GM21447 (cell line): ENCODE measurements around the gene HPS6.
A peak's percentile ranks its signal among the peaks of the same experiment; 100 is the strongest.

ENCODE experiments used
- ATAC-seq: cut with Tn5 transposase; IDR thresholded peaks from one replicate; pipeline ENCODE4 v1.9.1; 2021; ENCODE audit not compliant: unreplicated experiment

Gene HPS6

GRCh38 chr10:102067091-102067916 is 2.2 kb downstream of the HPS6 start:
- ATAC-seq = no peak

DNA sequence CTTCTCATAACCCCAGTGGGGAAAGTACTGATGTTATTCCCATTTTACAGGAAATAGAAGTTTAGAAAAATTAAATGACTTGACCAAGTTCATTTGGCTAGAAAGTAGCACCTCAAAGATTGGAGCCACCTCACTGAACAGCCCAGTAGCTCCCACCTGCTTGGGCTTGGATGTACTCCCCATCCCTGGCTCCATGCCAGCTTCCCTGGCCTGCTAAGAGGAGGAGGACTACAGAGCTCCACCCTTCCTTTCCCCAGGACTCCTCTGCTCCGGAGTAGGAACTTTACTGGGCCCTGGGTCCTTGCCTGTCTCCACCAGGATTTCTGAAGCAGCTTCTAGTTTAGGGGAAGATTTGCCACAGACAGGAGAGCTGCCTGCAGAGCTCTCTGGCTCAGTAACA is 3.1 kb downstream of the HPS6 start:
- no peak for ATAC-seq

DNA sequence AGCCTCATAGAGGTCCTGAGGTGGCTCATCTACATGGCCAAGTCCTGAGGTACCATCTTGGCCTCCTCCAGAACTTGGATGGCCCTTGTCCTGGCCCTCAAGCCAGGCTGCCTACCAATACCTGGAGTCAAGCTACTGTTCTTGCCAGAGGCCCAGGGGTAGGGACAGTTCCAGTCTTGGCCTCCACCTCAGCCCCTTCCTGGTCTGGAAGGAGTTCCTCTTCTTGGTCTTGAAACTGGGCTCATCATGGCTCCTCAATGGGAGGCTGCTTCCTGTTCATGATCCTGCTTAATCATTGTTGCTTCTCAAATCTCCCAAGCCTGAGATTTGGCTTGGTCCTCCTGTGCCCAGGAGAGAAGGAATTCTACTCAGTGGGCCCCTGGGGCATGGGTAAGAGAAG is 3.9 kb downstream of the HPS6 start:
- no peak for ATAC-seq

GRCh38 chr10:102072673-102073527 is 7.8 kb downstream of the HPS6 start:
- peak; percentile 80 for ATAC-seq

DNA sequence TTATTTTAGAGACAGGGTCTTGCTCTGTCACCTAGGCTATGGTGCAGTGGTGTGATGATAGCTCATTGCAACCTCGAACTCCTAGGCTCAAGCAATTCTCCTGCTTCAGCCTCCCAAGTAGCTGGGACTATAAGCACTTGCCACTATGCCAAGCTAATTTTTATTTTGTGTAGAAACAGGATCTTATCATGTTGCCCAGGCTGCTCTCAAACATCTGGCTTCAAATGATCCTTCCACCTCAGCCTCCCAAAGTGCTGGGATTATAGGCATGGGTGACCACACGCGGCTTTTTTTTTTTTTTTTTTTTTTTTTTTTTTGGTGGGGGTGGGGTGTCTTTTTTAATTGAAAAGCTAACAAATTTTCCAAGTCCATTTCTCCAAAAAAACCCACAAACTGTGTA is 18.4 kb downstream of the HPS6 start:
- no peak for ATAC-seq

DNA sequence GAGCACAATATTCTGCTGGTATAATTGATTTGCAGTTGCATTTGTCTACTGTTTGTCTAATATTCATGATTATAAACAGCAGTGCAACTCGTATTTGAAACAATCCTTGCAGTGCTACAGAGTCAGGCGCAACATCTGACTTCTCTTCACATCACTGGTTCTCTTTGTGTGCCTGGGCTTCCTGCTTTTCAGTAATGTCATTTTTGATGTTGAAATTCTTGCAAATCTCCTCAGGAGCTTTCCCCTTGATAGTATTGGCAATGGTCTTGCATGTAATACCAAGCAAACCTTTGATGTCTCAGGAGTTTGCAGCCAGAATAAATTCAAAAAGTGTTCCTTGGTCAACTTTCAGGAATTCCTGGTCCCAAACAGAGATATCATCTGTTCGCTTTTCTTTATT is 20.2 kb downstream of the HPS6 start:
- no peak for ATAC-seq

DNA sequence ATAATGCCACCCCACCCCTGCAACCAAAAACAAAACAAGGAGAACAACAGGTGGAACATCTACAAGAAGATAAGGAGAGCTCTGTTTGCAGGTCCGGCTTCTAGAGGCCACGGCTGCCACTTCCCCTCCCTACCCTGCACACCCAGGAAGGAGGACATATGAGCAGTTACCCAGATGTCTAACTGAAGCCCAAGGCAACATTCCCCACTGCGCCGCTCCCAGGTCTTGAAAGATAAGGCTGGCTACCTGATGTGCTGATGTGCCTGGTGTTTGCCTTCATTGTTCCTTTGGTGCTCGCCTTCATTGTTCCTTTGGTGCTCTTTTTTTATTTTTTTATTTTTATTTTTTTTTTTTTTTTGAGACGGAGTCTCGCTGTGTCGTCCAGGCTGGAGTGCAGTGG is 21.0 kb downstream of the HPS6 start:
- ATAC-seq = no peak

GRCh38 chr10:102090772-102091171 is 25.6 kb downstream of the HPS6 start:
- no peak for ATAC-seq

- ATAC-seq = no peak
Measured at GRCh38 chr10:102096449-102096848, 31.3 kb downstream of the HPS6 start.

- no peak for ATAC-seq
Measured at GRCh38 chr10:102101152-102101551, 36.0 kb downstream of the HPS6 start.

- no peak for ATAC-seq
Measured at GRCh38 chr10:102102421-102102820, 37.3 kb downstream of the HPS6 start.

GRCh38 chr10:102106998-102107397 is 41.8 kb downstream of the HPS6 start:
- no peak for ATAC-seq

DNA sequence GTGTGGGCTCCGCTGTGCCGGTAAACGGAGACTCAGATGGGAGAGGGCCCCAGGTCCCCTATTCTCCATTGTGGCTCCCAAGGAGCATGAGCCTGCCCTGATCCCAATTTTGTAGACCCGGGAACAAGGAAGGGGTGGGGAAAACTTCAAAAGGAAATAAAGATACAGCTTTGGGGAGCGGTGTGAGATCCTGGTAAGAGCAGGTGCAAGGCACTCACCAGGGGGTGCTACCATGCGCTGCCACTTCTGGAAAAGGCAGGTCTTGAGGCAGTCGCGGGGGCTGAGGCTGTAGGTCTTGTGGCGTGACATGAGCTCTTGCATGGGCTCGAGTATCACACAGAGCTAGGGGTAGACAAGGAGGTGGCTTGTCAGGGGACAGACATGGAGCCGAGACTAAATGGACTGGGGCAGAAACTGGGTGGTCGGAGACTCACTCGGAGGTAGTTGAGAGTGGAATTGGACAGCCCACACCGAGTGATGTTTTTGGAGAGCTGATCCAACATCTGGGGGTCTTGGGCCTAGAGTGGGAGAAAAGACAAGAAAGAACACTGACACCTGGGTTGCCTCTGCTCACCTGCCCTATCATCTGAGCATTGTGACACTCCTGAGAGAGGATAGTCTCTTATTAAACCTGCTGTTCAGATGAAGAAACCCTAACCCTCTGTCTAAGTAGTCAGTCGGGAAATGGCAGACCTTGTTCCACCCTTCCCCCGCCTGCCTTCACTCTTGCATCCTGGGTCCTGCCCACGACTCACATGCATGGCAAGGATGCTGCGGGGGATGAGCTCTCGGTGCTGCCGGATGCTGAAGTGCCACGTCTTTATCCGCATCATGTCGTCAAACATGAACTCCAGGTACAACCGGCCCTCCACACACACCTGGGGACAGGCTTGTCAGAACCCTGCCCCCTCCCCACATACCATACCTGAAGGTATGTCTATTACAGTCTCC is 44.3 kb downstream of the HPS6 start:
- no peak for ATAC-seq

DNA sequence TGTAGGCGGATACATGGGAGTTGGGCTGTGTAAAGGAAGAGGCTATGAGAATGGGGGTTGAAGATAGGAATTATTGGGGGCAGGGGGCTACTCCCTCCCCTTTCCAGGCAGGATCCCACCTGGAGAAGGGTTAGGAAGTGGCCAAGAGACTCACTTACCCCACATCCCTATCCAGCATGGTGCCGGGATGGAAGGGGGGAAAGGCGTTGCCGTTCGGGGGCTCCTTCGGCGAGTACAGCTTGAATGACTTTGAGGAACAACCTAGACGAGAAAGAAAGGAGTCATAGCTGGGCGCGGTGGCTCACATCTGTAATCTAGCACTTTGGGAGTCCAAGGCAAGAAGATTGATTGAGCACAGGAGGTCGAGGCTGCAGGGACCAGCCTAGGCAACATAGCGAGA is 46.1 kb downstream of the HPS6 start:
- no peak for ATAC-seq

GRCh38 chr10:102112210-102112817 is 47.2 kb downstream of the HPS6 start:
- ATAC-seq = no peak

DNA sequence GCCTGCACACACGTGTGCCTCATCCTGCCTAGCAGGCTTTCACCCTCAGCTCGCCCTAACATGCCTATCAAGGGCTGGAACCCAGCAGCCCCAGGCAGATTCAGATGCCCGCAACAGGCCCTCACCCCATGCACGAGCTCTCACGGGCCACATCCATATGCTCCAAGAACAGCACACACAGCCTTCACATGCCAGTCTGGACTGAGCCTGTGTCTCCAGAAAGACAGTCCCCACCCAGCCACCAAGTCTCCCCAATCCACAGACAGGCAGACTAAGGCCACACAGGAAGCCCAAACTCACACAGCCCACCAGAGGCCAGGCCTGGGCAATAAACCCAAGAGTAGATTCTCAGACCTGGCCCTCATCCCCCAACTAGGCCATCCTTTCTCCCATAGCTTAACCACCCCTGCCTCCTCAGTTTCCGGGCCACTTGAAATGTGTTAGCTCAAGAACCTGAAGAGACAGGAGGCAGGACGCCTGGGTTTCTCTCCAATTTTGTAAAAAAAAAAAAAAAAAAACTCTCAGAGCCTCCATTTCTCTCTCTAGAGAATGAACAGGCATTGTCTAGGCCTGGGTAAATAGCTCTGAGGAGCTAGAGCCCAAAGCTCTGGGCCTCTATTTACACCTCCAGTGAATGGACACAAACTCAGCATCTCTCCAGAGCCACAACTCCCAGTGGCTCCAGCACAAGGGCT is 48.3 kb downstream of the HPS6 start:
- ATAC-seq = no peak

- ATAC-seq = peak; percentile 11
Measured at GRCh38 chr10:102113956-102114857, 49.1 kb downstream of the HPS6 start.

DNA sequence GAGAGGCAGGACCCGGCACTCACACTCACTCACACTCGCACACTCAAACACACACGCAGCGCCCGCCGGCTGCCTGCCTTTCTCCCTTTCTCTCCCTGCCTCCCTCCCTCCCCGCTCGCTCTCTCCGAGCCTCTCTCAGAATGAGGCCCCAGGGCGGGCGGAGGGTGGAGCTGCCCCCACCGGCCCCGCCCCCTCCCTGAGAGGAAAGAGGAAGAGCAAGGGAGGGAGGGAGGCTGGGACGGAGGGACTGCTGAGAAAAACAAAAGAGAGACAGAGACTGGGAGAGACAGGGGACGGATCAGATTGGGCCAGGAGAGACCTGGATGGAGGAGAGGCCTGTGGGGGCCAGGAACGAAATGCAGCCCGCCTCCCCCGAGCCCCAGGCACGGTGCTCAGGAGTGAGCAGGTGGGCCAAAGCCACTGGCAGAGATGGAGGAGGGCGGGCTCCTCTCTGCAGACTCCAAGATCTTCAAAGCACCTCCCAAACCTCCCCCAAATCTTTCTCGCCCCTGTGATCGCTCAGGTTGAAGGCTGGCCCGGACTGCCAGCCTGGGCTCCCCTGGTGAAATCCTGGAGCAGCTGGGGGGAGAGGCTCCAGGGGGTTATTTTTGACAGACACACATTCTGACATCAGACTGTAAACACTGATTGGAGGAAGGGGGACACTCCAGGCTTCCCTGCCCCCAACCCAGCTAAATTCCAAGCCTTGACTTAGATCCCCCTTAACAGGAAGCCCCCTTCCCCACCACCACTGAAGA is 49.9 kb downstream of the HPS6 start:
- ATAC-seq = peak; percentile 61
